Measurements from ENCODE around the gene UBE2J1.

GRCh38 chr6:89302936-89303335 is 49.6 kb downstream of the UBE2J1 start:
- TF ChIP-seq, protein P1, sequence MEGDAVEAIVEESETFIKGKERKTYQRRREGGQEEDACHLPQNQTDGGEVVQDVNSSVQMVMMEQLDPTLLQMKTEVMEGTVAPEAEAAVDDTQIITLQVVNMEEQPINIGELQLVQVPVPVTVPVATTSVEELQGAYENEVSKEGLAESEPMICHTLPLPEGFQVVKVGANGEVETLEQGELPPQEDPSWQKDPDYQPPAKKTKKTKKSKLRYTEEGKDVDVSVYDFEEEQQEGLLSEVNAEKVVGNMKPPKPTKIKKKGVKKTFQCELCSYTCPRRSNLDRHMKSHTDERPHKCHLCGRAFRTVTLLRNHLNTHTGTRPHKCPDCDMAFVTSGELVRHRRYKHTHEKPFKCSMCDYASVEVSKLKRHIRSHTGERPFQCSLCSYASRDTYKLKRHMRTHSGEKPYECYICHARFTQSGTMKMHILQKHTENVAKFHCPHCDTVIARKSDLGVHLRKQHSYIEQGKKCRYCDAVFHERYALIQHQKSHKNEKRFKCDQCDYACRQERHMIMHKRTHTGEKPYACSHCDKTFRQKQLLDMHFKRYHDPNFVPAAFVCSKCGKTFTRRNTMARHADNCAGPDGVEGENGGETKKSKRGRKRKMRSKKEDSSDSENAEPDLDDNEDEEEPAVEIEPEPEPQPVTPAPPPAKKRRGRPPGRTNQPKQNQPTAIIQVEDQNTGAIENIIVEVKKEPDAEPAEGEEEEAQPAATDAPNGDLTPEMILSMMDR (IDR thresholded peaks at IDR 0.05) = no peak
- TF ChIP-seq POLR2A (IDR thresholded peaks at IDR 0.05) = no peak

Measured in heart left ventricle (tissue), 13 donors.